Uterus (tissue), 2 donors: Measurements from ENCODE around the gene MSI2.

Experiments
- CTCF ChIP-seq, 4 experiments: fragments of 200-600 bp in 2 of 4; fragments of 450-650 bp in 2 of 4; sonication (generic) in 2 of 4; IDR thresholded peaks; one replicate each; pipeline ENCODE4 v1.5.1; 2016 to 2019; ENCODE audit warnings: antibody characterized with exemption in 4 of 4, mild to moderate bottlenecking in 2 of 4, moderate library complexity in 1 of 4
- POLR2A ChIP-seq, 2 donors: fragments of 450-650 bp; IDR thresholded peaks; one replicate each; pipeline ENCODE4 v1.6.1; 2016; ENCODE audit warnings: antibody characterized with exemption in 2 of 2, mild to moderate bottlenecking in 1 of 2, moderate library complexity in 1 of 2

GRCh38 chr17:57561072-57561861 lies 304.9 kb downstream of the MSI2 start:
- no peak for TF ChIP-seq CTCF (IDR thresholded peaks at IDR 0.05)
- no peak for TF ChIP-seq POLR2A (IDR thresholded peaks at IDR 0.05)
